ENCODE data around the gene SOD1. TPM values are rescaled to one million over a fixed set of nuclear protein-coding genes. Genes with fewer than 3 reads are reported as not detected.

The SOD1 gene
- total and polyA plus RNA-seq, 2 donors (not counting 1 experiment from before 2014, with no cell fraction given) = 91.2 to 123 TPM

GRCh38 chr21:31618696-31619430, 40.6 kb upstream of the SOD1 start:
- 79% methylated on average over 2 of the region's 2 CpGs for WGBS (ENCODE audit: insufficient coverage)
- Histone ChIP-seq H4K20me1 (ENCODE audit: control insufficient read depth, insufficient read depth, low read length, poor library complexity, severe bottlenecking) (no peaks in the 10 kb centered on the region), H3K79me2 (ENCODE audit: control insufficient read depth, insufficient read depth, low read length) (no peaks in the 10 kb centered on the region), H3K27ac (ENCODE audit: low read length in 2 of 2) (no peak overlapping the region), H2AFZ (ENCODE audit: insufficient read depth, low read depth, low read length, poor library complexity, severe bottlenecking) (no peak overlapping the region), H3K4me3 (ENCODE audit: control extremely low read depth in 1 of 5, extremely low read depth in 1 of 5, insufficient read depth in 1 of 5, low read depth in 2 of 5, low read length in 4 of 5) (no peak overlapping the region), H3K36me3 (replicated peaks in 1 of 2; ENCODE audit: control extremely low read depth in 1 of 2, control insufficient read depth in 1 of 2, extremely low read depth in 1 of 2, insufficient read depth in 2 of 2, low read length in 1 of 2) (no peaks in the 10 kb centered on the region), H3K27me3 (replicated peaks in 1 of 4; ENCODE audit: control extremely low read depth in 1 of 4, control insufficient read depth in 3 of 4, insufficient read depth in 4 of 4, low read length in 3 of 4) (no peaks in the 10 kb centered on the region), H3K4me2 (replicated peaks; ENCODE audit: low read depth, low read length, poor library complexity, severe bottlenecking) (no peak overlapping the region), H3K9me3 (ENCODE audit: control extremely low read depth in 1 of 3, control insufficient read depth in 2 of 3, insufficient read depth in 1 of 3, low read length in 2 of 3) (peaks cover 0 to 5% (median 0%) of the 10 kb centered on the region in 3 donors), H3K9ac (ENCODE audit: low read length) (no peak overlapping the region), H3K4me1 (ENCODE audit: control insufficient read depth in 2 of 2, insufficient read depth in 2 of 2, low read length in 2 of 2) (no peaks in the 10 kb centered on the region)
- H3K27me3 Mint-ChIP-seq = no peaks in the 10 kb centered on the region
- intact Hi-C loops (cut with micrococcal nuclease) = no loop called here
- H3K4me1 Mint-ChIP-seq = peaks cover 3% of the 10 kb centered on the region
- H3K9me3 Mint-ChIP-seq (ENCODE audit: insufficient read depth) = no peaks in the 10 kb centered on the region
- ChIA-PET POLR2A (no interaction called here), CTCF (no interaction called here)
- no peak for TF ChIP-seq EZH2 (IDR thresholded peaks at IDR 0.05; ENCODE audit: borderline replicate concordance, insufficient read depth, low read depth, low read length, poor library complexity, severe bottlenecking)
- TF ChIP-seq, protein P1, sequence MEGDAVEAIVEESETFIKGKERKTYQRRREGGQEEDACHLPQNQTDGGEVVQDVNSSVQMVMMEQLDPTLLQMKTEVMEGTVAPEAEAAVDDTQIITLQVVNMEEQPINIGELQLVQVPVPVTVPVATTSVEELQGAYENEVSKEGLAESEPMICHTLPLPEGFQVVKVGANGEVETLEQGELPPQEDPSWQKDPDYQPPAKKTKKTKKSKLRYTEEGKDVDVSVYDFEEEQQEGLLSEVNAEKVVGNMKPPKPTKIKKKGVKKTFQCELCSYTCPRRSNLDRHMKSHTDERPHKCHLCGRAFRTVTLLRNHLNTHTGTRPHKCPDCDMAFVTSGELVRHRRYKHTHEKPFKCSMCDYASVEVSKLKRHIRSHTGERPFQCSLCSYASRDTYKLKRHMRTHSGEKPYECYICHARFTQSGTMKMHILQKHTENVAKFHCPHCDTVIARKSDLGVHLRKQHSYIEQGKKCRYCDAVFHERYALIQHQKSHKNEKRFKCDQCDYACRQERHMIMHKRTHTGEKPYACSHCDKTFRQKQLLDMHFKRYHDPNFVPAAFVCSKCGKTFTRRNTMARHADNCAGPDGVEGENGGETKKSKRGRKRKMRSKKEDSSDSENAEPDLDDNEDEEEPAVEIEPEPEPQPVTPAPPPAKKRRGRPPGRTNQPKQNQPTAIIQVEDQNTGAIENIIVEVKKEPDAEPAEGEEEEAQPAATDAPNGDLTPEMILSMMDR (IDR thresholded peaks at IDR 0.05) = no peak
- DNase-seq (no peak), ATAC-seq (ENCODE audit: low read depth) (no peak)
- H3K4me3 Mint-ChIP-seq = no peak overlapping the region
- H3K27ac Mint-ChIP-seq = no peak overlapping the region

GRCh38 chr21:31622397-31622796, 37.1 kb upstream of the SOD1 start:
- H3K36me3 ChIP-seq (replicated peaks in 1 of 2; ENCODE audit: control extremely low read depth in 1 of 2, control insufficient read depth in 1 of 2, extremely low read depth in 1 of 2, insufficient read depth in 2 of 2, low read length in 1 of 2) = no peaks in the 10 kb centered on the region
- intact Hi-C loops (cut with micrococcal nuclease) = no loop called here
- H3K27ac ChIP-seq (ENCODE audit: low read length in 2 of 2) = no peak overlapping the region
- H3K4me3 ChIP-seq (ENCODE audit: control extremely low read depth in 1 of 5, extremely low read depth in 1 of 5, insufficient read depth in 1 of 5, low read depth in 2 of 5, low read length in 4 of 5) = no peak overlapping the region
- TF ChIP-seq, protein P1 (IDR thresholded peaks at IDR 0.05) = no peak
- TF ChIP-seq EZH2 (IDR thresholded peaks at IDR 0.05; ENCODE audit: borderline replicate concordance, insufficient read depth, low read depth, low read length, poor library complexity, severe bottlenecking) = no peak
- 80% methylated on average over 3 of the region's 3 CpGs for WGBS (ENCODE audit: insufficient coverage)
- Mint-ChIP-seq H3K9me3 (ENCODE audit: insufficient read depth) (no peaks in the 10 kb centered on the region), H3K27ac (no peak overlapping the region), H3K4me1 (peaks cover 3% of the 10 kb centered on the region), H3K4me3 (no peak overlapping the region), H3K27me3 (no peaks in the 10 kb centered on the region)
- H3K79me2 ChIP-seq (ENCODE audit: control insufficient read depth, insufficient read depth, low read length) = no peaks in the 10 kb centered on the region
- H4K20me1 ChIP-seq (ENCODE audit: control insufficient read depth, insufficient read depth, low read length, poor library complexity, severe bottlenecking) = no peaks in the 10 kb centered on the region
- no peak overlapping the region for H3K4me2 ChIP-seq (replicated peaks; ENCODE audit: low read depth, low read length, poor library complexity, severe bottlenecking)
- no peak overlapping the region for H3K9ac ChIP-seq (ENCODE audit: low read length)
- ChIA-PET POLR2A (no interaction called here), CTCF (no interaction called here)
- ATAC-seq (ENCODE audit: low read depth) = no peak
- H2AFZ ChIP-seq (ENCODE audit: insufficient read depth, low read depth, low read length, poor library complexity, severe bottlenecking) = no peak overlapping the region
- H3K9me3 ChIP-seq (ENCODE audit: control extremely low read depth in 1 of 3, control insufficient read depth in 2 of 3, insufficient read depth in 1 of 3, low read length in 2 of 3) = peaks cover 0 to 5% (median 0%) of the 10 kb centered on the region in 3 donors
- no peaks in the 10 kb centered on the region for H3K4me1 ChIP-seq (ENCODE audit: control insufficient read depth in 2 of 2, insufficient read depth in 2 of 2, low read length in 2 of 2)
- no peak for DNase-seq
- no peaks in the 10 kb centered on the region for H3K27me3 ChIP-seq (replicated peaks in 1 of 4; ENCODE audit: control extremely low read depth in 1 of 4, control insufficient read depth in 3 of 4, insufficient read depth in 4 of 4, low read length in 3 of 4)
